Heart right ventricle (tissue), 16 donors: ENCODE measurements around the gene ANO10. TPM values are rescaled to one million over a fixed set of nuclear protein-coding genes. Genes with fewer than 3 reads are reported as not detected.

Source experiments
- ATAC-seq, 8 donors: fragments of 200-7000 bp; cut with Tn5 transposase; one replicate each; pipeline ENCODE4 v1.9.1; 2020; ENCODE audit warnings: mild to moderate bottlenecking in 8 of 8, moderate library complexity in 8 of 8, moderate number of reproducible peaks in 1 of 8
- DNase-seq, 2 donors: peaks; one replicate each; pipeline ENCODE4 v3.0.0-alpha.2; 2020
- H3K27ac ChIP-seq, 10 donors: fragments of 200-600 bp; sonication (generic) in 2 of 10; one replicate each; pipeline versions ENCODE4 v1.5.0 to v1.8.0; 2020 to 2022; ENCODE audit warnings: mild to moderate bottlenecking in 3 of 10
- H3K27me3 ChIP-seq, 7 donors: fragments of 200-600 bp; one replicate each; pipeline ENCODE4 v1.8.0; 2021 to 2022; ENCODE audit warnings: mild to moderate bottlenecking in 2 of 7
- H3K36me3 ChIP-seq, 9 donors: fragments of 200-600 bp; sonication (generic) in 1 of 9; one replicate each; pipeline versions ENCODE4 v1.5.0 to v1.8.0; 2020 to 2022; ENCODE audit warnings: mild to moderate bottlenecking in 2 of 9
- H3K4me1 ChIP-seq, 9 donors: fragments of 200-600 bp; sonication (generic) in 1 of 9; one replicate each; pipeline versions ENCODE4 v1.5.0 to v1.8.0; 2020 to 2022; ENCODE audit warnings: mild to moderate bottlenecking in 4 of 9
- H3K4me3 ChIP-seq, 10 donors: fragments of 200-600 bp; sonication (generic) in 2 of 10; one replicate each; pipeline versions ENCODE4 v1.5.0 to v1.8.0; 2020 to 2022; ENCODE audit warnings: mild to moderate bottlenecking in 7 of 10, moderate library complexity in 2 of 10
- H3K9me3 ChIP-seq, 11 donors: fragments of 200-600 bp in 10 of 11; sonication (generic) in 2 of 11; one replicate each; pipeline versions ENCODE4 v1.5.0 to v1.8.0; 2013 to 2022; ENCODE audit warnings: mild to moderate bottlenecking in 2 of 11, control low read depth in 1 of 11, moderate library complexity in 1 of 11
- WGBS, 2 donors: extraction: QIAGEN DNeasy Blood & Tissue Kit; methylation state at CpG; one replicate each; pipeline ENCODE4 v1.1.7; 2013; ENCODE audit warnings: inconsistent platforms in 1 of 2; 5-methylcytosine and 5-hydroxymethylcytosine counted together
- intact Hi-C, 10 donors: fragments of 100-400 bp; cut with DNase I; formaldehyde crosslinking; loops; one replicate each; pipeline versions ENCODE4 v1.11.1 to v1.14.2; 2022
- polyA plus RNA-seq, 2 donors: library from polyadenylated mRNA; stranded (reverse); fragments of 200-250 nt; gene quantifications; one replicate each; pipeline ENCODE4 v1.2.3, GENCODE V29; 2013
- total RNA-seq, 10 donors: library from RNA; stranded (reverse); fragmentation: NEBNext Ultra II Directional in 3 of 10; extraction: Animal tissue kit (Norgen Biotek cat#: 25700) in 3 of 10; gene quantifications; one replicate each; pipeline versions ENCODE4 v1.2.1 to v1.2.4, GENCODE V29; 2021 to 2023
- TF ChIP-seq, protein P1 (sequence below), 9 donors: fragments of 200-600 bp; sonication (generic) in 2 of 9; IDR thresholded peaks; one replicate each; pipeline versions ENCODE4 v1.5.0 to v1.8.0; 2021 to 2022; ENCODE audit warnings: antibody characterized with exemption in 9 of 9, mild to moderate bottlenecking in 5 of 9, moderate library complexity in 1 of 9
- donor health status: Arrhythmogenic right ventricular cardiomyopathy.
- donor health status: ischemic (EF 13 %, LVEDD 7.1; RV severe dilation, severe dysfunction).
- donor health status: healthy with polysubstance abuse.
- donor health status: DM: no; HTN: yes; CAD: no.
- donor health status: DM: no; HTN: no; CAD: no.
- donor health status: ischemic (EF 25% LVEDD 6.9; RV normal size, moderate dysfunction).
- donor health status: ischemic (EF 25% LVEDD 5.7; RV mildly dilated, moderate dysfunction).
- donor health status: healthy.
- donor health status: DM: yes; HTN: yes; CAD: no.
- donor health status: Ischemic cardiomyopathy.
- donor health status: ischemic (EF 35%, LVEDD 5.7; RV mildly dilated, moderate dysfunction).
- donor health status: nonischemic (EF 11% LVEDD 7.7; RV severe dilation, severe dysfunction).
- donor health status: DM: yes; HTN: yes; CAD: no.
- donor health status: PGD.
- donor health status: ischemic (EF 29% LVEDD 5.4; RV normal size, mild dysfunction).
- donor health status: nonischemic (EF 23%, LVEDD 6.1; RV moderate dilation, normal function).

Gene ANO10
- total and polyA plus RNA-seq, 12 donors, result 7.1 to 24.2 (median 13.3) TPM

- no peaks in the 10 kb centered on the region for H3K4me1 ChIP-seq
- ATAC-seq, result no peak
- no peak for DNase-seq
- intact Hi-C loops, result loop anchor here in 1 of 10 donors (10.0 kb wide), 1 partner anchor 538 kb away; the partner anchor contains the start of gene GASK1A
- TF ChIP-seq, protein P1, sequence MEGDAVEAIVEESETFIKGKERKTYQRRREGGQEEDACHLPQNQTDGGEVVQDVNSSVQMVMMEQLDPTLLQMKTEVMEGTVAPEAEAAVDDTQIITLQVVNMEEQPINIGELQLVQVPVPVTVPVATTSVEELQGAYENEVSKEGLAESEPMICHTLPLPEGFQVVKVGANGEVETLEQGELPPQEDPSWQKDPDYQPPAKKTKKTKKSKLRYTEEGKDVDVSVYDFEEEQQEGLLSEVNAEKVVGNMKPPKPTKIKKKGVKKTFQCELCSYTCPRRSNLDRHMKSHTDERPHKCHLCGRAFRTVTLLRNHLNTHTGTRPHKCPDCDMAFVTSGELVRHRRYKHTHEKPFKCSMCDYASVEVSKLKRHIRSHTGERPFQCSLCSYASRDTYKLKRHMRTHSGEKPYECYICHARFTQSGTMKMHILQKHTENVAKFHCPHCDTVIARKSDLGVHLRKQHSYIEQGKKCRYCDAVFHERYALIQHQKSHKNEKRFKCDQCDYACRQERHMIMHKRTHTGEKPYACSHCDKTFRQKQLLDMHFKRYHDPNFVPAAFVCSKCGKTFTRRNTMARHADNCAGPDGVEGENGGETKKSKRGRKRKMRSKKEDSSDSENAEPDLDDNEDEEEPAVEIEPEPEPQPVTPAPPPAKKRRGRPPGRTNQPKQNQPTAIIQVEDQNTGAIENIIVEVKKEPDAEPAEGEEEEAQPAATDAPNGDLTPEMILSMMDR (IDR thresholded peaks at IDR 0.05), result no peak
- 84 to 85% methylated on average over 5 of the region's 5 CpGs for WGBS, 2 donors
- no peaks in the 10 kb centered on the region for H3K36me3 ChIP-seq
- H3K27ac ChIP-seq, result no peak overlapping the region
- peaks cover 0 to 4% (median 0%) of the 10 kb centered on the region in 11 donors for H3K9me3 ChIP-seq
- no peaks in the 10 kb centered on the region for H3K27me3 ChIP-seq
- H3K4me3 ChIP-seq, result no peak overlapping the region
These were observed 108.9 kb downstream of the ANO10 start for GRCh38 chr3:43512754-43513404.

- intact Hi-C loops, result loop anchor here in 7 of 10 donors (10.0 kb wide), 8 partner anchors 112 to 542 kb away; partner anchors contain the start of gene SNRK (in 3 of the 7)
- Histone ChIP-seq H3K27me3 (no peaks in the 10 kb centered on the region), H3K9me3 (no peaks in the 10 kb centered on the region), H3K27ac (no peak overlapping the region), H3K36me3 (no peaks in the 10 kb centered on the region), H3K4me1 (peaks cover 0 to 14% (median 0%) of the 10 kb centered on the region in 9 donors), H3K4me3 (no peak overlapping the region)
- DNase-seq, result no peak
- WGBS, 2 donors, result 60 to 63% methylated on average over 4 of the region's 4 CpGs
- ATAC-seq, result no peak
- TF ChIP-seq, protein P1 (IDR thresholded peaks at IDR 0.05), result no peak
These were observed 115.2 kb downstream of the ANO10 start for GRCh38 chr3:43506644-43507043.

DNA sequence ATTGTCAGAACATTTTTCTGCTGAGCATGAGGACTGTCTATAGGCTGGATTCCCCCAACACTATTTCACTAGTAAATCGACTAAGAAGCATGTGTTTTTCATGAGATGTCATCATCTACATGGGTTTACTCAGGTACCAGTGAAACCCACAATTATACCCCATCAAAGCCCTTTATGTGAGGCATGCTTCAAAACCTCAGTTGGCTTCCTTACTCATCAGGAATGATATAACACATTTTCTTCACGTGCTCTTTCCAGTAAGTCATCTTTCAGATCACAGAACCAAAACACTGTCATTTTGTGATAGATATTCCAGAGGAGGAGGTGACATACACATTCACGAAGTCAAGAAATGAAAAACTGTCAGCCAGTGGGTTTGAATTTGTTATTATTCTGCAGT is 116.5 kb downstream of the ANO10 start:
- Histone ChIP-seq H3K36me3 (no peaks in the 10 kb centered on the region), H3K27ac (no peak overlapping the region), H3K4me3 (no peak overlapping the region), H3K27me3 (no peaks in the 10 kb centered on the region), H3K9me3 (no peaks in the 10 kb centered on the region), H3K4me1 (peaks cover 0 to 14% (median 0%) of the 10 kb centered on the region in 9 donors)
- intact Hi-C loops, result loop anchor here in 7 of 10 donors (10.0 kb wide), 8 partner anchors 111 to 541 kb away; partner anchors contain the start of gene SNRK (in 3 of the 7)
- 56% methylated on average over 3 of the region's 3 CpGs for WGBS, 2 donors
- TF ChIP-seq, protein P1 (IDR thresholded peaks at IDR 0.05), result no peak
- no peak for ATAC-seq
- DNase-seq, result no peak

GRCh38 chr3:43503067-43503728 is 118.6 kb downstream of the ANO10 start:
- no peak overlapping the region for H3K4me3 ChIP-seq
- H3K4me1 ChIP-seq, result peaks cover 0 to 35% (median 8%) of the 10 kb centered on the region in 9 donors
- peak in 6 of 8 donors; percentile 23 to 52 (median 39) for ATAC-seq
- no peak for DNase-seq
- H3K27me3 ChIP-seq, result no peaks in the 10 kb centered on the region
- H3K36me3 ChIP-seq, result no peaks in the 10 kb centered on the region
- H3K27ac ChIP-seq, result peak overlapping the region in 3 of 10 donors; percentile 8 to 24 (median 17)
- TF ChIP-seq, protein P1 (IDR thresholded peaks at IDR 0.05), result peak; percentile 45 to 78 (median 63)
- WGBS, 2 donors, result 57 to 68% methylated on average over 2 of the region's 2 CpGs
- intact Hi-C loops, result loop anchor here (1.0 to 10.0 kb wide), 18 partner anchors 108 to 546 kb away; partner anchors contain the start of gene SNRK (in 6 of the 10)
- no peaks in the 10 kb centered on the region for H3K9me3 ChIP-seq
